Activated CD4-positive, alpha-beta T cell treated with anti-CD3 and anti-CD28 coated beads, Interleukin-2, amount 50 U/mL, for 16 hours (primary cell): ENCODE data around the gene LRMDA.

ENCODE experiments used
- DNase-seq: peaks from one replicate; pipeline ENCODE4 v3.0.0-alpha.2; 2020

LRMDA gene

GRCh38 chr10:76436981-76437380, 1005.6 kb downstream of the LRMDA start:
- DNase-seq = no peak

GRCh38 chr10:76440426-76440825, 1009.0 kb downstream of the LRMDA start:
- DNase-seq = no peak

DNA sequence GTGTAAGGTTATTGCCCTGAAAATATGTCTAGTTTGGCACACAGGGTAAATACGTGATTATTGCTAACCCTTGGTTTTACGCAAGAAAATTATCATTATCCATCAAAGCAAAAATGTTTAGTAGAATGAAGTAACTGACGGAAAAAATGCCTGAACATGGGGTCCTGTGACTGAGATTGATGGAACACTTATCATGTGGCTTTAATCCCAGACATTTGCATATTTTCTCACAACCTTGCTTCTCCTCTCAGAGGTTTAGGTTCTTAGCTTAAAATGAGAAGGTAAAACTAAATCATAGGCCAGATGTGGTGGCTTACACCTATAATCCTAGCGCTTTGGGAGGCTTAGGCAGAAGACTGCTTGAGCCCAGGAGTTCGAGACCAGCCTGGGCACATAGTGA, 1010.7 kb downstream of the LRMDA start:
- no peak for DNase-seq

DNA sequence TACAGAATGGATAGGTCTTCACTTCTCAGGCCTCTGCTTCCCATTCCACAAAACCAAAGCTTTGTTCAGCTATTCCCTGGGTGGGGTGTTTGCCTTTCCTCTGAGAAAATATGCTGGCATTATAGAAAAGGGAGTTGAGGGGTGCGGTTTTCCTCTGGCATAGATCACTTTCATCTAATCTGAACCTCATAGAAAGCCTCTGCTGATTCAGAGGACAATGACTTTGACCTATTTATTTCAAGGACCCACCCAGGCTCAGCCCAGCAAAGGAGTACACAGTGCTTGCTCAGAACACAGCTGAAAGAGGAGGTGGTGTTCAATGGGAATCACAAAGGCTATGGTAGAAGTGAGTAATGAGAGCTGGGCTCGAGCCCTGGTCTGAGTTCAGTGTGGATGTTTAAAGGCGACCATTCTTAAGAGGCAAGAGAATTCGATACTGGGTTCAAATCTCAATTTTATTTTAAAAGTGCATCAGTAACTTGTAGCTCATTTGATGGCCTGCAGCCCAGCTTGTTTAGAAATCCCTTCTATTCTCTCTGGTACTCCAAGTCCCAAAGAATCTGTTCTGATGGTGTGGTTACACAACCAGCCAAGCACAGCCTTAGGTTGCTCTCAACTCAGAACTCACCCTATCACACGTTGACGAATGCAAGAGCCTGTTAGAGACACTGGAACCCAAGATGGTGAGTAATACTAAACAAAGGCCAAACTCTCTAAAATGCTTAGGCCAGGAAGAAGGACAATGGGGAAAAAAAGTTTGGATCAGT, 1012.8 kb downstream of the LRMDA start:
- no peak for DNase-seq

- DNase-seq = no peak
These were observed 1016.2 kb downstream of the LRMDA start for GRCh38 chr10:76447578-76447977.

GRCh38 chr10:76451911-76452310, 1020.5 kb downstream of the LRMDA start:
- no peak for DNase-seq

GRCh38 chr10:76453332-76453731, 1021.9 kb downstream of the LRMDA start:
- DNase-seq = no peak

DNA sequence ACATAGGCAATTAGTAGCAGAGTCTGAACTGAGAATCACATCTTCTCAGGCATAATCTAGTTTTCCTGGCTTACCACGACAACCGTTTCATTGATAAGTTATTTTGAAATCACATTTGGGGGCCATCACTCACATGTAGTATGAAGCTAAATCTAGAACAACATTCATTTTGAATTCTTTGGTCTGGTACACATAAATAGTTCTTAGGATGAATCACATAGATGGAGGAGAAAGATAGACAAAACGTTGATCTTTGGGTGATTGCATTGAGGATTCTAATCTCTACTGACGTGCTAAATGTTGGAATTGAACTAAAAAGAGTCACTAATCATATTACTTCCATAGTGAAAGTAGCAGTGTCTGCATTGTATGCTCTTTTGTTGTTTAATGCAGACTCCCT, 1022.6 kb downstream of the LRMDA start:
- DNase-seq = no peak

- no peak for DNase-seq
These were observed 1023.2 kb downstream of the LRMDA start for GRCh38 chr10:76454506-76455140.

DNA sequence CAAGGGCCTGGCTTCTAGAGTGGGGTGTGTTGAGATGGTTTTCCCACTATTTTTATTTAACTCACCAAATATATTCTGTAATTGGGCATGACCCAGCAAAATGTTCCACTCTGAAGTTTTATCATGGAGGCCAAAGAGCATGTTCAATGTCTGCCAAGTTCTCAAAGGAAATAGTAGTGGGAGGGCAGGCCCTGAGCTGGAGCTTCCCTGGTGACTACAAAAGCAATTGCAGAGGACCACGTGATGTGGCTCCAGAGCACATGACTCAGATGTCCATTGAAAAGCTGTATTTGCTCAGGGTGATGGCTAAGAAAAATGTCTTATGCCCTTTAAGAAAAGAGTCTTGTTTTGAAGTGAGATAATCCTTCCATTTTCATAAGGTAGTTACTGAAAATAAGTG, 1024.8 kb downstream of the LRMDA start:
- DNase-seq = no peak

DNA sequence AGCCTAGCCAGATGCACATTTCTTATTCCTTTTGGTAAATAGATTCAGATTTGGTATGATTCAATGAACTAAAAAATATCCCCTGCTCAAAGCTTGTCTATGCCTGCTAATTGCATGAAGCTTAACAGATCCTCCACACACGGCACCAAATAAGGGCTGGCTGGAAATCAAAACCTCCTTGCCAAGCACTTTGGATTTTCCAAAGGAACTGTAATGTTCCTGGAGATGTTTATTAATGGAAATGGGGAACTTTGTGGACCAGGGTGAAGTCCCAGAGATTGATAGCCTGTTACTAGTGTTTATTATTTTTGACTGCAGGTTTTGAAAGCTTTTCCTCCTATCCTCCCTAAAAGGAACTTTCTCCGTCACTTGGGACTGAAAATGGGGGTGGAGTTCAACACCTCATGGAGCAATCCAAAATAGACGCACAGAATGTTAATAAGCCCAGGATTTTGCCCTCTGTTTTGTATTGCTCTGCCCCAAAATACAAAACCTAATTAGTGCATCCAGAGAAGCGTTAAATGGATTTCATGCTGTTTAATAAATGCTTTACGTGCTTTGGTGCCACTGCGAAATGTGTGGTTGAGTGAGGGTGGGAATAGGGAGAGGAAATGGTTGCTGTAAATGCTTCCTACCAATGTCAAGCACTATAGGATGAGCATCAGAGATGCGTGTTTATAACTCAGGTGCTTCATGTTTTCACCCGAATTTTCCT, 1027.7 kb downstream of the LRMDA start:
- no peak for DNase-seq

GRCh38 chr10:76461024-76461423, 1029.6 kb downstream of the LRMDA start:
- DNase-seq = no peak

- no peak for DNase-seq
These were observed 1031.7 kb downstream of the LRMDA start for GRCh38 chr10:76463111-76463510.

GRCh38 chr10:76466836-76467503, 1035.5 kb downstream of the LRMDA start:
- no peak for DNase-seq

DNA sequence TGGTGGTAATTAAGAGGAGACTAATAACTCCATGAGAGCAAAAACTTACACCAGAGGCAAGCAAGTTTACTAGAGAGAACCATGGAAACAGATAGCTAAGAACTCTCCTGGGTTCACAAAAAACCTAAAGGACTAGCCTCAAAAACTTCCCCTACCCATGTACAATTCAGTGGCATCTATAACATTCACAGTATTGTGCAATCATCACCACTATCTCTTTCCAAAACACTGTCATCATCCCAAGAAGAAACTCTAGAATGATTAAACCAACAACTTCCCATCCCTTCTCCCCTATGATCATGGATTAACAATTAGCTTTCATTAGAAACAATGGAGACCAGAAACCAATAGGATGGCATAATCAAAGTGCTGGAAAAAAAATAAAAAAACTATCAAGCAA, 1038.3 kb downstream of the LRMDA start:
- DNase-seq = no peak

GRCh38 chr10:76479103-76479790, 1047.8 kb downstream of the LRMDA start:
- DNase-seq = no peak

DNA sequence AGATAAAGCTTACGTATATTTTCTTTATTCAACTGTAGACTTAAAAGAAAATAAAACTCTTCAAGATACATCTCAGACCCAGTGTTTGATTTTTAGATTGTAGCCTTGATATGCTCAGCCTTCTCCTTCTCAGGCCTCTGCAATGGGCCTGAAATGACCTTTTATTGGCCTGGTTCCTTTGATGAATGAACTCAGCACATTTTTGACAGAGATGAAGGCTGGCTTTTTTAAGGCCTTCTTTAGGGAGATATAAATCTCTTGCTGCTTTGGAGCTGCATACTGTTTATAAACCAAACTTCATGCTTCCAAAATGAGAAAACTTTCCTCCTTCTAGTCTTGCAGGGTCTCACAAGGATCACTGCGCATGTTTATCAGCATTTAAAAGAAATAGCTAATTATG, 1049.8 kb downstream of the LRMDA start:
- DNase-seq = no peak

DNA sequence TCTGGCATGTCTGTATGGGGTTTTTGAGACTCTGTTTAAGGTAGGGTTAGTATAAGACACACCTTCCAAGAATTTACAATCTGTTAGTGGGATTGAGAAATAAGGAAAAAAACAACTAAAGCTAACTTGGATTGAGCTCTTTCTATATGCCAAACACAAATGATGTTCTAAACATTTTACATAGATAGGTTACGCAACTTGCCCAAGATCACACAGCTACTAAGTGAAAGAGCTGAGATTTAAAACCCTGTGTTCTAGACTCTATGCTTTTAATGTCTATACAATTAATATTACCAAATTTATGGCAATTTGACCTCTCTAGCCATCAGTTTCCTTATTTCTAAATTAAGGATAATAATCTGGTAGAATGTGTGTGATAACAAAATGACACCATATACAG, 1056.2 kb downstream of the LRMDA start:
- no peak for DNase-seq

GRCh38 chr10:76488602-76489001, 1057.2 kb downstream of the LRMDA start:
- no peak for DNase-seq

GRCh38 chr10:76491216-76491615, 1059.8 kb downstream of the LRMDA start:
- DNase-seq = no peak

DNA sequence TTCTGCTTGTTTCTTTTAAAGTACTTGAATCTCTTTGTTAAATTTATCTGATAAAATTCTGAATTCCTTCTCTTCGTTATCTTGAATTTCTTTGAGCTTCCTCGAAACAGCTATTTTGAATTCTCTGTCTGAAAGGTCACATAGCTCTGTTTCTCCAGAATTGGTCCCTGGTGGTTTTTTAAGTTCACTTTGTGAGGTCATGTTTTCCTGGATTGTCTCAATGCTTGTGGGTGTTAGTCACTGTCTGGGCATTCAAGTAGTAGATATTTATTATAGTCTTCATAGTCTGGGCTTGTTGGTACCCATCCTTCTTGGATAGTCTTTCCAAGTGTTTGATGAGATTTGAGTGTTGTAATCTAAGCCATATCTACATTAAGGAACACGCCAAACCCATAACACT, 1060.6 kb downstream of the LRMDA start:
- DNase-seq = no peak

DNA sequence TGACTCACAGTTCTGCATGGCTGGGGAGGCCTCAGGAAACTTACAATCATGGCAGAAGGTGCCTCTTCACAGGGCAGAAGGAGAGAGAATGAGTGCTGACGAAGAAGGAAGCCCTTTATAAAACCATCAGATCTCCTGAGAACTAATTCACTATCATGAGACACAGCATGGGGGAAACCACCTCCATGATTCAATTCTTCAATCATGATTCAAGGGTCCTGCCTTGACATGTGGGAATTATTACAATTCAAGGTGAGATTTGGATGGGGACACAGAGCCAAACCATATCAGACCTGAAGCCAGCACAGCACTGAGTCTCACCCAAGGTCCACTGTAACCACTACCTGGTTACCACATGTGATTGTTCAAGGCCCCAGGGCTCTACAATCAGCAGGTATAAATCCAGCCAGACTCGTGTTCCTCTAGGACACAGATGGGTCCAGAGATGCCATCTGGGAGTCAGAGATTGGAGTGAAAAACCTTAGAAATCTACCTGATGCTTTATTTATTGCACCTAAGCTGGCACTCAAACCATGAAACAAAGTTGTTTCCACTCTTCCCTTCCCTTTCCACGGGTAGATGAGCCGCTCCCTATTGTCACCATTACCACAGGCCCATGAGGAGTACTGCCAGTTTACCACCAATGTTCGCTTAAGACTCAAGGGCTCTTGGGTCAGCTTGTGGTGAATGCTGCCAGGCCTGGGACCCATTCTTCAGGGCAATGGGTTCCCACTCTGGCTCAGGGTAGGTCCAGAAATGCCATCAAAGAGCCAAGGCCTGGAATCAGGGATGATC, 1061.5 kb downstream of the LRMDA start:
- DNase-seq = no peak
